Upper lobe of left lung (tissue), 4 donors: Measurements from ENCODE around the gene ZNF777.

Experiments used
- CTCF ChIP-seq, 6 experiments: fragments of 450-650 bp in 4 of 6; fragments of 200-600 bp in 2 of 6; sonication (generic) in 2 of 6; IDR thresholded peaks; one replicate each; pipeline ENCODE4 v1.5.1; 2016 to 2019; ENCODE audit warnings: antibody characterized with exemption in 6 of 6
- POLR2A ChIP-seq, 4 donors: fragments of 450-650 bp; IDR thresholded peaks; one replicate each; pipeline ENCODE4 v1.5.1; 2016 to 2017; ENCODE audit warnings: antibody characterized with exemption in 4 of 4, mild to moderate bottlenecking in 2 of 4

DNA sequence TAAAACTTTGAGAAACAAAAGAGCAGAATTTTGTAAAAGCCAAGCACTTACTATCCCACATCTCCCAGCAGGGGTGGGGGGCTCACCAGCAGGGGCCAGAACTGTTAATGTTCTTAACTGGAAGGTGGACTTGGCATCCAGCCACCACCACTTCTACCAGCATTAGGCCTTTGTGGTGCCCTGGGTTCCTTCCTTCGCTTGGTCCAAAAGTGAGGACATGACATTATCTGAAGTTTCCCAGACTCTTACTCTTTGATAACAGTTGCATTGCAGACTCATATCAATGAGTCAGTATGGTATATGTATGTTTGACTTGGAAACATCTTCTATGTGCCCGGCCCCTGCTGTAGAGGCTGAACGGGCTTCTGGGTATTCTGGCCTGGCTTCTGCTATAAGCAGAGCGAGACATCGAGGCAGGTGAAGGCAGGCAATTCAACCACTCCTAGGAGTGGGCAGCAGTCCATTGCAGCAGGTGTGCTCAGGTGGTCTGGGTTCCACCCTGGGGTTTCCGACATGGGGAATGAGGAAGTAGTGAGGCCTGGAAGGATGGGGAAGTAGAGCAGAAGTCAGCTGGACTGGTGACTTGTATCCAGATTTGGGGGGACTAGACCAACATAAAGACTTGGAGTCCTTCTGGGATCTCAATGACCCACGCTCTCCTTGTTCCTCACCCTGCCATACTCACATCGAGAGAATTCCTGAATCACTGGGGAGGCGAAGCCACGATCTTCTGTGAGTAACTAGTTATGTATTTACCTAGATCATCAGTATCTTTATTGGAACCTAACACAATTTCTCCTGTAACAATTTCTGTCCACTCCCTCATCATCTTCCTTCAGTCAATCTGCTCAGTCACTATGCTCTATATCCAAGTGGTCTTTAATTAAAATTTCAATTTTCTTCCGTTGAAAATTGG is 4.1 kb downstream of the ZNF777 start:
- TF ChIP-seq POLR2A (IDR thresholded peaks at IDR 0.05) (no peak), CTCF (IDR thresholded peaks at IDR 0.05) (no peak)
